Measurements from ENCODE around the gene CYTH4.

CYTH4 gene

DNA sequence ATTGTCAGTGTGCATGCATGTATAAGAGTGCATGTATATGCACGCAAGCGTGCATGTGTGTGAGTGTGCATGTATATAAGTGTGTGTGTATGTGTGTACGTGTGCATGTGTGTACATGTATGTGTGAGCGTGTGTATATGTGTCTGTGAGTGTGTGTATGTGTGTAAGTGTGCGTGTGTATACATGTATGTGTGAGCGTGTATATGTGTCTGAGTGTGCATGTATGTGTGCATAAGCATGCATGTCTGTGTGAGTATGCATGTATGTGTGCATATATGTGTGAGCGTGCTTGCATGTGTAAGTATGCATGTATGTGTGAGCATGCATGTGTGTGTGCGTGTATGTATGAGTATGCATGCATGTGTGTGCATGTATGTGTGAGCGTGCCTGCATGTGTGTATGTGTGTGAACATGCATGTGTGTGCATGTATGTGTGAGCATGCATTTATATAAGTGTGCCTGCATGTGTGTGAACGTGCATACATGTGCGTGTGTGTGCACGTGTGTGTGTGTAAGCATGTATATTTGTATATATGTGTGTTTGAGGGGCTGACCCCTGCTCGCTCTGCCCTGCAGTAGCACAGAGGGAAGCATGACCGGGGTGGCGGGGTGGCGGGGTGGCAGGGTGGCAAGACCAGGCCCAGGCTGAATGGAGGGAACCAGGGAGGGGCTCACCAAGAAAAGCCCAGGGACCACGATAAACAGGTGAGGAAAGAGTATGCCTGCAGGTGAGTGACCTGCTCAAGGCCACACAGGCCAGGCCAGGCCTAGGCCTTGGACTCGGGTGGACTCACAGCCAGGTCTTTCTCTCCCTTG is 26.3 kb downstream of the CYTH4 start:
- H3K27ac ChIP-seq: no peak overlapping the region
- no peak for TF ChIP-seq ZFX (IDR thresholded peaks at IDR 0.05; ENCODE audit: borderline replicate concordance)
- TF ChIP-seq, protein P1, sequence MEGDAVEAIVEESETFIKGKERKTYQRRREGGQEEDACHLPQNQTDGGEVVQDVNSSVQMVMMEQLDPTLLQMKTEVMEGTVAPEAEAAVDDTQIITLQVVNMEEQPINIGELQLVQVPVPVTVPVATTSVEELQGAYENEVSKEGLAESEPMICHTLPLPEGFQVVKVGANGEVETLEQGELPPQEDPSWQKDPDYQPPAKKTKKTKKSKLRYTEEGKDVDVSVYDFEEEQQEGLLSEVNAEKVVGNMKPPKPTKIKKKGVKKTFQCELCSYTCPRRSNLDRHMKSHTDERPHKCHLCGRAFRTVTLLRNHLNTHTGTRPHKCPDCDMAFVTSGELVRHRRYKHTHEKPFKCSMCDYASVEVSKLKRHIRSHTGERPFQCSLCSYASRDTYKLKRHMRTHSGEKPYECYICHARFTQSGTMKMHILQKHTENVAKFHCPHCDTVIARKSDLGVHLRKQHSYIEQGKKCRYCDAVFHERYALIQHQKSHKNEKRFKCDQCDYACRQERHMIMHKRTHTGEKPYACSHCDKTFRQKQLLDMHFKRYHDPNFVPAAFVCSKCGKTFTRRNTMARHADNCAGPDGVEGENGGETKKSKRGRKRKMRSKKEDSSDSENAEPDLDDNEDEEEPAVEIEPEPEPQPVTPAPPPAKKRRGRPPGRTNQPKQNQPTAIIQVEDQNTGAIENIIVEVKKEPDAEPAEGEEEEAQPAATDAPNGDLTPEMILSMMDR (IDR thresholded peaks at IDR 0.05): no peak

DNA sequence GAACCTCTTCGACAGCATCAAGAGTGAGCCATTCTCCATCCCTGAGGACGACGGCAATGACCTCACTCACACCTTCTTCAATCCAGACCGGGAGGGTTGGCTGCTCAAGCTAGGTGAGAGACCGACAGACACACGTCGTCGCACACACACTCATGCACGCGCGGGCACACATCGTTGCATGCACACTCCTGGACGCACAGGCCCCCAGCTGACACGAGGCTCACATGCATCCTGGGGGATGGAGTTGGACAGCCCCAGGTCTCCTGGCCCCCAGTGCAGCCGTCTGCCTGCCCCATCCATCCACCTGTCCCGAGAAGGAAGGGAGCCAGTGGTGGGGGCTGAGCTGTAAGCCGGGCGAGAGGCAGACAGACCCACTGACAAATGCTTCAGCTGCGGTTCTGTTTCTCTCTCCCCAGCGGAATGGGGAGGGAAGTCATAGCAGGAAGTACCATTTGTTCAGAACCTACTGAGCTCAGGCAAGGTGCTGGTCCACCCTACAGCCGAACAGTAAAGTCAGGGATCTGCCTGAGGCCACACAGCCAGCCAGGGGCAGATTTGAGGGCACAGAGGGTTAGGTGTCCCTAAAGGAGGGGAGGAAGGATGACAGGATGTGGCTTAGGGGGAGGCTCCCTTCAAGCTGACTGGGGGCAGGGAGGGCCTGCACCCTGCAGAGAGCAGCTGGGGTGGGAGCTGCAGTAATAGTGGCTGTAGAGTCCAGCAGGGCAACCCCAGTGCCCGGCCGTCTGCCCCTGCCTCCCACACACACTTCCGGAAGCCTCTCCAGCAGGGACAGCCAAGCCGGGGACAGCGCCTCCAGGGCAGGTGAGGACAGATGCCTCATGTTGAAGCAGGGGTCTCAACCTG is 27.1 kb downstream of the CYTH4 start:
- TF ChIP-seq ZFX (IDR thresholded peaks at IDR 0.05; ENCODE audit: borderline replicate concordance): no peak
- TF ChIP-seq, protein P1 (IDR thresholded peaks at IDR 0.05): no peak
- H3K27ac ChIP-seq: no peak overlapping the region

DNA sequence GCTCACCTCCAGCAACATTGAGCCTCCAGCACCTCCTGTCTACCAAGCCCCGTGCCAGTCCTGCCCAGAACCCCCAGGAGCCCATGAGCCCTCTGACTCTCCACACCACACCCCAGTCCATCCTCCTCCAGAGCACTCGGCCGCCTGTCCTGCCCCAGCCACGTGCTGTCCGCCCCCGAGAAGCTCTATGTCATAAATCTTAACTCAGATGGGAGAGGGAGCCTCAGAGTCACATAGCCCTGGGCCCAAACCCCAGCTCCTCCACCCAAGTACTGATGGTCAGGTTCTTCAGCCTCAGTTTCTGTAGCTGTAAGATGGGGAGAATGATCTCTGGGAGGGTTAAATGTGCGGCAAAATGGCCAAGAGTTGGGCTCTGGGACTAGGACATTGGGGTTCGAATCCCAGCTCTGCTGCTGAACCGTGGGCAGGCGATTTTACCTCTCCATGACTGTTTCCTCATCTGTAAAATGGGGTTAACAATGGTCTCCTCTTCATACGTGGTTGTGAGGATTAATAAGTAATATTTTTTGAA is 27.8 kb downstream of the CYTH4 start:
- H3K27ac ChIP-seq: no peak overlapping the region
- TF ChIP-seq, protein P1 (IDR thresholded peaks at IDR 0.05): no peak
- TF ChIP-seq ZFX (IDR thresholded peaks at IDR 0.05; ENCODE audit: borderline replicate concordance): no peak

DNA sequence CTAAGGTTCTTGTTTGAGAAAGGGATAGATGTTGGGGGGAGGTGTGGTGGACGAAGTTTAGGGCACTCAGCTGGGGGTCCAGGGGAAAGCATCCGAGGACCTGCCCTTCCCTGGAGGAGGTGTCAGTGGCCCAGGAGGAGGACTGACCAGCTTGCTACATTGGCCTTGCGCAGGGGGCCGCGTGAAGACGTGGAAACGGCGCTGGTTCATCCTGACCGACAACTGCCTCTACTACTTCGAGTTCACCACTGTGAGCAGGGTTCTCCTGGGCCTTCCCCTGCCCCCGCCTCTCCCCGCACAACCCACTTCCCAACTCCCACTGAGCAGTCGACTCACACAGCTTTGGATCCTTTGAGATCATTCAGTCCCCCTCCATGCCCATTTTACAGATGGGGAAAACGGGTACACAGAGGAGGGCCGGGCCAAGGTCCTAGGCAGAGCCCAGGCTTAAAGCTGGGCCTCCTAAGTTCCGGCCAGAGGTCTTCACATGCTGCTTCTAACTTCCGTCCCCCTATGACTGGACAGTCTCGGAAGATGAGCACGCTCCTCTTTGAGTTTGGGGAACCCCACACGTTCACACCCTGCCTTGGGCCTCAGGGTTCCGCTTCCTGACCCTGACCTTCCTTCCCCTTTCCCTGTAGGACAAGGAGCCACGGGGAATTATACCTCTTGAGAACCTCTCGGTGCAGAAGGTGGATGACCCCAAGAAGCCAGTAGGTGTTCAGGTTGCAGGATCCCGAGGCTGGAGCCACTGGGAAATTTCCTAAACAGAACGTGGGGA is 28.7 kb downstream of the CYTH4 start:
- TF ChIP-seq ZFX (IDR thresholded peaks at IDR 0.05; ENCODE audit: borderline replicate concordance): no peak
- TF ChIP-seq, protein P1 (IDR thresholded peaks at IDR 0.05): no peak
- no peak overlapping the region for H3K27ac ChIP-seq

DNA sequence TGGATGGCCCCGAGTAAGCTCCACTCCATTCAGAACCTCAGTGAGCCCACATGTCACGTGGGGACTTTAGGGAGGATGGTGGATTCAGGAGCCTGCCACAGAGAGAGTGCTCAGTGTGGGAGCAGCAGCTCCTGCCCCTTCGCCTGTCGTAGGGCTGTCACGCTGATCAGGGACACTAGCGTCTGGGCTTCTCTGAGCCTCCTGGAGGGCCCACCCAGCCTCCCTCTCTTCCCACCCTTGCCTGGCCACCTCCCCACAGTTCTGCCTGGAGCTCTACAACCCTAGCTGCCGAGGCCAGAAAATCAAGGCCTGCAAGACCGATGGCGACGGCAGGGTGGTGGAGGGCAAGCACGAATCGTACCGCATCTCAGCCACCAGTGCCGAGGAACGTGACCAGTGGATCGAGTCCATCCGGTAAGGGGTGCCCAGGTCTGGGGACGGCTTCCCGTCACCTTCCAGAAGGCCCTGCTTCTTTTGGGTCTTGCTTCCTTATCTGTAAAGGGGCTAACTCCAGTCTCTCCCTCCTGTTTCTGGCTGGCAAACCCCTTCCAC is 29.5 kb downstream of the CYTH4 start:
- H3K27ac ChIP-seq: no peak overlapping the region
- TF ChIP-seq, protein P1 (IDR thresholded peaks at IDR 0.05): no peak
- no peak for TF ChIP-seq ZFX (IDR thresholded peaks at IDR 0.05; ENCODE audit: borderline replicate concordance)

DNA sequence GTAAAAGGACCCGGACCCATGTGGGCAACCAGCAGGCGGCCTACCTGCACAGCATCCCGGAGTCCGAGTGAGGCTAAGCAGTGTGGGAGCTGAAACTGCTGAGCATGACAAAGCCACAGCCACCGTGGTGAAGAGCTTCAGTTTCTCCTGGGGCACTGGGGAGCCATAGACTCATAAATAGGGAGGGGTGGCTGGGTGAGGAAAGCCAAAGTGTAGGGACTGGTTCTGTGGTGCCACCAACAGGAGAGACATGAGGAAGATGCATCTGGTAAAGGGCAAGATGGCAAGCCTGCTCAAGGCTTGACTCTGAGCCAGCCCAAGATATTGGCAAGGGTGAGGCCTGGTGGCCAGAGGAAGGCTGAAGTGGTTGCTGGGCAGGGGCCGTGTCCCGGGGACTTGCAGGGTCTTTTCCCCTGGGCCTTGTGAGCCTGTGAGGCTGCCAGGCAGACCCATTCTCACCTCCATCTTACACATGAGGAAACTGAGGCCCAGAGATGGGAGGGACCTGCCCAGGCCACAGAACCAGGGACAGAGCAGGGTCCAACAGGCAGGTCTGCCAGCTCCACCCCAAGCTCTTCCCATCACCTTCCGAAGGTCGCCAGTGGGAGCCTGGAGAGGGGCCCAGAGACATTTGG is 30.4 kb downstream of the CYTH4 start:
- H3K27ac ChIP-seq: no peak overlapping the region
- TF ChIP-seq, protein P1 (IDR thresholded peaks at IDR 0.05): no peak
- TF ChIP-seq ZFX (IDR thresholded peaks at IDR 0.05; ENCODE audit: borderline replicate concordance): no peak

Measured in 22Rv1 (cell line).